ENCODE data around the gene EHMT2. TPM values are rescaled to one million over a fixed set of nuclear protein-coding genes. Genes with fewer than 3 reads are reported as not detected.

The EHMT2 gene
- 10 to 100 TPM; 26.9 to 47.7 (median 38.7) TPM for total RNA-seq

GRCh38 chr6:31897612-31898382 is at the start of gene EHMT2:
Gene EHMT2, minus strand, starts transcription at chr6:31897698. Its CDS starts 21 bp downstream, at chr6:31897677.
- peaks cover 19 to 20% of the 10 kb centered on the region in 2 donors for H3K4me1 ChIP-seq
- intact Hi-C loops (cut with DNase I) = loop anchor here (5.0 kb wide), 2 partner anchors 35 to 55 kb away; partner anchors contain the start of gene NEU1
- 1% methylated on average over 31 to 34 of the region's 49 CpGs for WGBS, 2 donors

DNA sequence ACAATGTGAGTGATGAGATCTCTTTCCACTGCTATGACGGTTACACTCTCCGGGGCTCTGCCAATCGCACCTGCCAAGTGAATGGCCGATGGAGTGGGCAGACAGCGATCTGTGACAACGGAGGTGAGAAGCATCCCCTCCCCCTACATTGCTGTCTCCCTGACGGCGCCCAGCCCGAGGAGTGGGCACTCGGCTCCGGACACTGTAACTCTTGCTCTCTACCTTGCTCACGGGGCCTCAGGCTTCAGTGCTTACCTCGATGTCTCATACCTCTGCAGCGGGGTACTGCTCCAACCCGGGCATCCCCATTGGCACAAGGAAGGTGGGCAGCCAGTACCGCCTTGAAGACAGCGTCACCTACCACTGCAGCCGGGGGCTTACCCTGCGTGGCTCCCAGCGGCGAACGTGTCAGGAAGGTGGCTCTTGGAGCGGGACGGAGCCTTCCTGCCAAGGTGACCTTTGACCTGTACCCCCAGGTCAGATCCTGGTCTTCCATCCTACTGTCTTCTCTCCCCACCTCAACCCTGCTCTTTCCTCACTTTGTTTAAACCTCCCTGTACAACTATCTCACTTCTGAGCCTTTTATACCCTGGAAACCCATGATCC is 49.7 kb upstream of the EHMT2 start:
- no peak for DNase-seq
- no peaks in the 10 kb centered on the region for H3K27me3 ChIP-seq
- 73 to 84% methylated on average over 9 to 24 of the region's 24 CpGs for WGBS, 2 donors
- no peak overlapping the region for H3K27ac ChIP-seq
- peaks cover 0 to 19% of the 10 kb centered on the region in 2 donors for H3K4me1 ChIP-seq
- H3K9me3 ChIP-seq = no peaks in the 10 kb centered on the region
- H3K36me3 ChIP-seq = peaks cover 9 to 11% of the 10 kb centered on the region in 2 donors
- intact Hi-C loops (cut with DNase I) = no loop called here
- no peak overlapping the region for H3K4me3 ChIP-seq (replicated peaks in 1 of 3)
- TF ChIP-seq CTCF (IDR thresholded peaks at IDR 0.05) (no peak), POLR2A (IDR thresholded peaks at IDR 0.05) (no peak)

More at GRCh38 chr6:31897612-31898382, at the start of gene EHMT2:
- H3K36me3 ChIP-seq = peaks cover 0 to 12% of the 10 kb centered on the region in 2 donors
- H3K27ac ChIP-seq = peak within 1 kb of the TSS; percentile 68 to 95 (median 86)
- no peaks in the 10 kb centered on the region for H3K9me3 ChIP-seq
- peak; percentile 81 to 84 for DNase-seq
- TF ChIP-seq CTCF (IDR thresholded peaks at IDR 0.05) (peak in 3 of 6 experiments; percentile 34 to 46 (median 44)), POLR2A (IDR thresholded peaks at IDR 0.05) (peak in 1 of 2 donors; percentile 84)
- H3K27me3 ChIP-seq = no peaks in the 10 kb centered on the region
- H3K4me3 ChIP-seq (replicated peaks in 1 of 3) = peak within 1 kb of the TSS; percentile 47 to 90 (median 57)

GRCh38 chr6:31946370-31946885 is 48.9 kb upstream of the EHMT2 start:
- no peak for DNase-seq
- H3K36me3 ChIP-seq = peaks cover 2 to 4% of the 10 kb centered on the region in 2 donors
- TF ChIP-seq CTCF (IDR thresholded peaks at IDR 0.05) (no peak), POLR2A (IDR thresholded peaks at IDR 0.05) (no peak)
- H3K4me1 ChIP-seq = peaks cover 0 to 19% of the 10 kb centered on the region in 2 donors
- no peaks in the 10 kb centered on the region for H3K27me3 ChIP-seq
- intact Hi-C loops (cut with DNase I) = no loop called here
- H3K27ac ChIP-seq = peak overlapping the region in 2 of 3 donors; percentile 74 to 87
- peak overlapping the region in 1 of 3 donors; percentile 12 for H3K4me3 ChIP-seq (replicated peaks in 1 of 3)
- no peaks in the 10 kb centered on the region for H3K9me3 ChIP-seq
- WGBS, 2 donors = 71 to 79% methylated on average over 11 of the region's 11 CpGs

DNA sequence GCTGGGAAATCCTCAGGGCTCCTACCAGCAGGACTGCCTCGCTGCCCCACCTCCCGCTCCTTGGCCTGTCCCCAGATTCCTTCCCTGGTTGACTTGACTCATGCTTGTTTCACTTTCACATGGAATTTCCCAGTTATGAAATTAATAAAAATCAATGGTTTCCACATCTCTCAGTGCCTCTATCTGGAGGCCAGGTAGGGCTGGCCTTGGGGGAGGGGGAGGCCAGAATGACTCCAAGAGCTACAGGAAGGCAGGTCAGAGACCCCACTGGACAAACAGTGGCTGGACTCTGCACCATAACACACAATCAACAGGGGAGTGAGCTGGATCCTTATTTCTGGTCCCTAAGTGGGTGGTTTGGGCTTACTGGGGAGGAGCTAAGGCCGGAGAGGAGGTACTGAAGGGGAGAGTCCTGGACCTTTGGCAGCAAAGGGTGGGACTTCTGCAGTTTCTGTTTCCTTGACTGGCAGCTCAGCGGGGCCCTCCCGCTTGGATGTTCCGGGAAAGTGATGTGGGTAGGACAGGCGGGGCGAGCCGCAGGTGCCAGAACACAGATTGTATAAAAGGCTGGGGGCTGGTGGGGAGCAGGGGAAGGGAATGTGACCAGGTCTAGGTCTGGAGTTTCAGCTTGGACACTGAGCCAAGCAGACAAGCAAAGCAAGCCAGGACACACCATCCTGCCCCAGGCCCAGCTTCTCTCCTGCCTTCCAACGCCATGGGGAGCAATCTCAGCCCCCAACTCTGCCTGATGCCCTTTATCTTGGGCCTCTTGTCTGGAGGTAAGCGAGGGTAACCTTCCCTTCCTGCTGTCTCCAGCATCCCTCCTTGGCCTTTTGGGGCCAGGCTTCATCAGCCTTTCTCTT is 48.2 kb upstream of the EHMT2 start, which contains the start of gene CFB:
CFB (plus strand) TSS at position 589 of the 863 bp plus-strand sequence; CDS start at position 716, 127 bp downstream.
- Histone ChIP-seq H3K36me3 (no peaks in the 10 kb centered on the region), H3K4me1 (peaks cover 0 to 19% of the 10 kb centered on the region in 2 donors), H3K27ac (peak within 1 kb of the TSS; percentile 74 to 87 (median 75)), H3K27me3 (no peaks in the 10 kb centered on the region), H3K9me3 (no peaks in the 10 kb centered on the region), H3K4me3 (replicated peaks in 1 of 3) (peak within 1 kb of the TSS in 1 of 3 donors; percentile 12)
- 33 to 50% methylated on average over 11 of the region's 11 CpGs for WGBS, 2 donors
- DNase-seq = peak; percentile 70 to 81
- TF ChIP-seq CTCF (IDR thresholded peaks at IDR 0.05) (no peak), POLR2A (IDR thresholded peaks at IDR 0.05) (peak in 1 of 2 donors; percentile 14)
- intact Hi-C loops (cut with DNase I) = no loop called here
